Astrocyte (in vitro differentiated cells and primary cell): ENCODE measurements around the gene IQCE. TPM values are rescaled to one million over a fixed set of nuclear protein-coding genes. Genes with fewer than 3 reads are reported as not detected.

Source experiments
- DNase-seq: peaks from one replicate; pipeline ENCODE4 v3.0.0-alpha.2; 2010; ENCODE audit warnings: low read depth
- FAIRE-seq: peaks from 2 replicates; lab custom pipeline; 2011; peaks lifted over from hg19 to GRCh38; lab: Jason Lieb, UNC
- H2AFZ ChIP-seq: 2 replicates; pipeline ENCODE4 v1.6.0; 2012; ENCODE audit warnings: low read depth, low read length, inconsistent platforms
- H3K27ac ChIP-seq: 2 replicates; pipeline ENCODE4 v1.5.1; 2011; ENCODE audit warnings: low read depth, low read length, inconsistent platforms
- H3K27me3 ChIP-seq: 2 replicates; pipeline ENCODE4 v1.6.0; 2011; ENCODE audit warnings: low read length, inconsistent platforms; ENCODE audit not compliant: insufficient read depth
- H3K36me3 ChIP-seq: 2 replicates; pipeline ENCODE4 v1.5.1; 2011; ENCODE audit warnings: low read length, inconsistent platforms; ENCODE audit not compliant: insufficient read depth
- H3K4me1 ChIP-seq: 2 replicates; pipeline ENCODE4 v1.5.1; 2011; ENCODE audit warnings: low read length, inconsistent platforms; ENCODE audit not compliant: insufficient read depth
- H3K4me2 ChIP-seq: 2 replicates; pipeline ENCODE4 v1.6.0; 2012; ENCODE audit warnings: low read length, inconsistent platforms
- H3K4me3 ChIP-seq: 2 replicates; pipeline ENCODE4 v1.5.1; 2011; ENCODE audit warnings: low read depth, mild to moderate bottlenecking, low read length, inconsistent platforms; ENCODE audit not compliant: insufficient read depth
- H3K79me2 ChIP-seq: 2 replicates; pipeline ENCODE4 v1.6.0; 2012; ENCODE audit warnings: mild to moderate bottlenecking, low read length, inconsistent platforms; ENCODE audit not compliant: insufficient read depth
- H3K9ac ChIP-seq: 2 replicates; pipeline ENCODE4 v1.6.0; 2012; ENCODE audit warnings: mild to moderate bottlenecking, low read length, inconsistent platforms
- H3K9me3 ChIP-seq: 2 replicates; pipeline ENCODE4 v1.5.1; 2012; ENCODE audit warnings: low read depth, mild to moderate bottlenecking, low read length, inconsistent platforms; ENCODE audit not compliant: insufficient read depth
- H4K20me1 ChIP-seq: 2 replicates; pipeline ENCODE4 v1.6.0; 2012; ENCODE audit warnings: low read length, inconsistent platforms; ENCODE audit not compliant: insufficient read depth
- H3K27ac Mint-ChIP-seq: one replicate; pipeline ENCODE4 v1.8.0; 2021; ENCODE audit warnings: mild to moderate bottlenecking, mixed read lengths; ENCODE audit not compliant: unreplicated experiment
- H3K27me3 Mint-ChIP-seq: one replicate; pipeline ENCODE4 v1.8.0; 2021; ENCODE audit warnings: low read depth, mixed read lengths; ENCODE audit not compliant: unreplicated experiment
- H3K36me3 Mint-ChIP-seq: one replicate; pipeline ENCODE4 v1.8.0; 2021; ENCODE audit warnings: low read depth, mixed read lengths; ENCODE audit not compliant: unreplicated experiment
- H3K4me1 Mint-ChIP-seq: one replicate; pipeline ENCODE4 v1.8.0; 2021; ENCODE audit warnings: low read depth, mixed read lengths; ENCODE audit not compliant: unreplicated experiment
- H3K4me3 Mint-ChIP-seq: one replicate; pipeline ENCODE4 v1.8.0; 2021; ENCODE audit warnings: mild to moderate bottlenecking, moderate library complexity, mixed read lengths; ENCODE audit not compliant: unreplicated experiment
- H3K9me3 Mint-ChIP-seq: one replicate; pipeline ENCODE4 v1.8.0; 2021; ENCODE audit warnings: mild to moderate bottlenecking, mixed read lengths; ENCODE audit not compliant: unreplicated experiment
- EZH2 ChIP-seq: IDR thresholded peaks from 2 replicates; pipeline ENCODE4 v1.6.1; 2012; ENCODE audit warnings: mild to moderate bottlenecking, low read length, inconsistent platforms; ENCODE audit not compliant: insufficient read depth
- total RNA-seq: library from RNA; stranded (reverse); gene quantifications from 2 replicates; pipeline ENCODE4 v1.2.1, GENCODE V29; 2021
- TF ChIP-seq, protein P1 (sequence below): IDR thresholded peaks from 2 replicates; pipeline ENCODE4 v1.5.1; 2011; ENCODE audit warnings: low read depth, mild to moderate bottlenecking, inconsistent platforms, low read length, moderate library complexity; ENCODE audit not compliant: insufficient read depth

Gene IQCE
- total RNA-seq, 1 donor from 2014 or later: 13.1 TPM

DNA sequence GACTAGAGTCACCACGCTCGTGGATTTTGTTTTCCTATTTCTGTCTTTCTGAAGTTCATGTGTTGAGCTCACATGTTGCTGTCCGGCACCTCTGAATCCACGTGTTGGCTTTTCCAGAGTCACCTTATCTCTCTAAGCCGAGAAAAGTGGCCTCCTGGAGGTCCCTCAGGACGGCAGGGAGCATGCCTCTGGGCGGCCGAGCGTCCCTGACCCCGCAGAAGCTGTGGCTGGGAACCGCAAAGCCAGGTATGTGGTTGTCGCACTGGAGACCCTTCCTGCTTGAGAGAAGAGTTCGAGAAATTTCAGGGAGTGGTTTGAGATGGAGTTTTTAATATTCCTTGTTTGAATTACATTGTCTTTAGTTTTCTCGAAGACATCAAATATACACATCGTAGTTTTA, 12.6 kb downstream of the IQCE start:
- Histone ChIP-seq H3K79me2 (no peaks in the 10 kb centered on the region), H3K4me3 (no peak overlapping the region), H3K27me3 (no peaks in the 10 kb centered on the region), H3K36me3 (no peaks in the 10 kb centered on the region), H3K4me2 (no peak overlapping the region), H3K4me1 (peaks cover 20% of the 10 kb centered on the region), H3K9me3 (no peaks in the 10 kb centered on the region), H2AFZ (no peak overlapping the region), H3K27ac (no peak overlapping the region), H3K9ac (no peak overlapping the region), H4K20me1 (peaks cover 13% of the 10 kb centered on the region)
- no peak overlapping the region for H3K27ac Mint-ChIP-seq
- no peak for TF ChIP-seq EZH2
- TF ChIP-seq, protein P1, sequence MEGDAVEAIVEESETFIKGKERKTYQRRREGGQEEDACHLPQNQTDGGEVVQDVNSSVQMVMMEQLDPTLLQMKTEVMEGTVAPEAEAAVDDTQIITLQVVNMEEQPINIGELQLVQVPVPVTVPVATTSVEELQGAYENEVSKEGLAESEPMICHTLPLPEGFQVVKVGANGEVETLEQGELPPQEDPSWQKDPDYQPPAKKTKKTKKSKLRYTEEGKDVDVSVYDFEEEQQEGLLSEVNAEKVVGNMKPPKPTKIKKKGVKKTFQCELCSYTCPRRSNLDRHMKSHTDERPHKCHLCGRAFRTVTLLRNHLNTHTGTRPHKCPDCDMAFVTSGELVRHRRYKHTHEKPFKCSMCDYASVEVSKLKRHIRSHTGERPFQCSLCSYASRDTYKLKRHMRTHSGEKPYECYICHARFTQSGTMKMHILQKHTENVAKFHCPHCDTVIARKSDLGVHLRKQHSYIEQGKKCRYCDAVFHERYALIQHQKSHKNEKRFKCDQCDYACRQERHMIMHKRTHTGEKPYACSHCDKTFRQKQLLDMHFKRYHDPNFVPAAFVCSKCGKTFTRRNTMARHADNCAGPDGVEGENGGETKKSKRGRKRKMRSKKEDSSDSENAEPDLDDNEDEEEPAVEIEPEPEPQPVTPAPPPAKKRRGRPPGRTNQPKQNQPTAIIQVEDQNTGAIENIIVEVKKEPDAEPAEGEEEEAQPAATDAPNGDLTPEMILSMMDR: no peak
- H3K36me3 Mint-ChIP-seq: peaks cover 20% of the 10 kb centered on the region
- FAIRE-seq (no peak), DNase-seq (no peak)
- H3K27me3 Mint-ChIP-seq: no peaks in the 10 kb centered on the region
- H3K4me1 Mint-ChIP-seq: peaks cover 22% of the 10 kb centered on the region
- H3K4me3 Mint-ChIP-seq: no peak overlapping the region
- H3K9me3 Mint-ChIP-seq: no peaks in the 10 kb centered on the region

DNA sequence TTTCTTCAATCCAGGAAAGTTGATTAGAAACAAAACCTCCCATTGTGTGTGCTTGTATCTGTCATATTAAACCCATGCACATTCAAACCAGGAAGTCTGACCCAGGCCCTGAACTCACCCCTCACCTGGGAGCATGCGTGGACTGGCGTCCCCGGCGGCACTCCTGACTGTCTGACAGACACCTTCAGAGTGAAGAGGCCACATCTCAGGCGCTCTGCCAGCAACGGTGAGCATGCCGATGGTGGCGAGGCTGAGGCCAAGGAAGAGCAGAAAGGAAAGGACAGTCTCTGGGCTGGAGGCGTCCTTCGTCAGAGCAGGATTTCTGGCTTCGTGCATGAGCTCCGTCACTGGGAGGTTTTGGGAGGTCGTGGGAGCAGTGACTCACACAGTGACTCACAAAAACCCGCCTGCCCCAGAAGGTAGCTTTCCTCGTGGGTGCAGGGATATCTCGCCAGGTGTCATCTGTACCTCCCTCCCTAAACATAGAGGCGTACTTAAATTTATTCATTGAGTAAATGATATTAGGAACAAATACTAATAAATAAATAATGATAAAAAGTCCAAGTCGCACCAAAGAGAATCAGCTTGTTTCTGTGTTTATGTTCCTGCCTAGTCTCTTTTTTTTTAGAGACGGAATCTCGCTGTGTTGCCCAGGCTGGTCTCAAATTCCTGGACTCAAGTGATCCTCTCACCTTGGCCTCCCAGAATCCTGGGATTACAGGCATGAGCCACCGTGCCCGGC, 13.5 kb downstream of the IQCE start:
- Mint-ChIP-seq H3K4me3 (peak overlapping the region; percentile 54), H3K27me3 (no peaks in the 10 kb centered on the region), H3K27ac (peak overlapping the region; percentile 72), H3K4me1 (peaks cover 20% of the 10 kb centered on the region), H3K9me3 (no peaks in the 10 kb centered on the region), H3K36me3 (peaks cover 20% of the 10 kb centered on the region)
- Histone ChIP-seq H4K20me1 (peaks cover 7% of the 10 kb centered on the region), H3K9me3 (no peaks in the 10 kb centered on the region), H3K27me3 (no peaks in the 10 kb centered on the region), H3K9ac (peak overlapping the region; percentile 60), H3K4me1 (peaks cover 16% of the 10 kb centered on the region), H2AFZ (peak overlapping the region; percentile 13), H3K36me3 (no peaks in the 10 kb centered on the region), H3K27ac (peak overlapping the region; percentile 55), H3K4me2 (peak overlapping the region; percentile 67), H3K4me3 (no peak overlapping the region), H3K79me2 (no peaks in the 10 kb centered on the region)
- TF ChIP-seq EZH2: no peak
- TF ChIP-seq, protein P1: no peak
- FAIRE-seq (no peak), DNase-seq (peak; percentile 74)

DNA sequence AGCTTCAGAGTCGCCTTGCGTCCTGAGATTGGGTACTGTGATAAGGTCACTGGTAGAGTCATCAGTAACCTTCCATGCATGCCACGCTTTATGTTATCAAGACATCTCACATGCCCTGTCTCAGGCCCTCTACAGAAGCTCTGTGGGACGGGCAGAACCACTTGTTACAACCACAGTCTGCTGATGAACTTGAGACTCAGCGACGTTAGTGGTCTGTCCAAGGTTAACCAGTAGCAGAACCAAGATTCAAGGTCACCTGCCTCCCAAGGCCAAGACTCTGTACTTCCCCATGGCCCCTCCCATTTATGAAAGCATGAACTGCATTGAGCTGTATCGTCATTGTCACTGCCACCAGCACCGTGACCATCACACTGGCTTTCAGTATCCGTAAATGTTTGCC, 15.0 kb downstream of the IQCE start:
- Histone ChIP-seq H3K27me3 (no peaks in the 10 kb centered on the region), H3K36me3 (no peaks in the 10 kb centered on the region), H2AFZ (no peak overlapping the region), H3K4me2 (no peak overlapping the region), H4K20me1 (no peaks in the 10 kb centered on the region), H3K79me2 (no peaks in the 10 kb centered on the region), H3K4me3 (no peak overlapping the region), H3K9me3 (no peaks in the 10 kb centered on the region), H3K9ac (no peak overlapping the region), H3K27ac (no peak overlapping the region), H3K4me1 (peaks cover 14% of the 10 kb centered on the region)
- Mint-ChIP-seq H3K4me1 (peaks cover 20% of the 10 kb centered on the region), H3K4me3 (no peak overlapping the region), H3K9me3 (no peaks in the 10 kb centered on the region), H3K27ac (no peak overlapping the region), H3K27me3 (no peaks in the 10 kb centered on the region), H3K36me3 (peaks cover 22% of the 10 kb centered on the region)
- FAIRE-seq: no peak
- DNase-seq: no peak
- TF ChIP-seq EZH2: no peak
- TF ChIP-seq, protein P1: no peak
